ENCODE measurements around the gene USP33. TPM values are rescaled to one million over a fixed set of nuclear protein-coding genes. Genes with fewer than 3 reads are reported as not detected.
"Not testable (repeated sequence)": the region's sequence is repeated elsewhere in the genome, so short reads cannot be mapped to it uniquely, and the experiment has no call there.

Gene USP33
- total RNA-seq, 1 donor from 2014 or later: 47.0 TPM

- TF ChIP-seq, protein P1, sequence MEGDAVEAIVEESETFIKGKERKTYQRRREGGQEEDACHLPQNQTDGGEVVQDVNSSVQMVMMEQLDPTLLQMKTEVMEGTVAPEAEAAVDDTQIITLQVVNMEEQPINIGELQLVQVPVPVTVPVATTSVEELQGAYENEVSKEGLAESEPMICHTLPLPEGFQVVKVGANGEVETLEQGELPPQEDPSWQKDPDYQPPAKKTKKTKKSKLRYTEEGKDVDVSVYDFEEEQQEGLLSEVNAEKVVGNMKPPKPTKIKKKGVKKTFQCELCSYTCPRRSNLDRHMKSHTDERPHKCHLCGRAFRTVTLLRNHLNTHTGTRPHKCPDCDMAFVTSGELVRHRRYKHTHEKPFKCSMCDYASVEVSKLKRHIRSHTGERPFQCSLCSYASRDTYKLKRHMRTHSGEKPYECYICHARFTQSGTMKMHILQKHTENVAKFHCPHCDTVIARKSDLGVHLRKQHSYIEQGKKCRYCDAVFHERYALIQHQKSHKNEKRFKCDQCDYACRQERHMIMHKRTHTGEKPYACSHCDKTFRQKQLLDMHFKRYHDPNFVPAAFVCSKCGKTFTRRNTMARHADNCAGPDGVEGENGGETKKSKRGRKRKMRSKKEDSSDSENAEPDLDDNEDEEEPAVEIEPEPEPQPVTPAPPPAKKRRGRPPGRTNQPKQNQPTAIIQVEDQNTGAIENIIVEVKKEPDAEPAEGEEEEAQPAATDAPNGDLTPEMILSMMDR (IDR thresholded peaks at IDR 0.05; ENCODE audit: insufficient read depth, low read length, poor library complexity, severe bottlenecking): no peak
- DNase-seq (ENCODE audit: low read depth): no peak
- Histone ChIP-seq H3K27me3 (ENCODE audit: control insufficient read depth, insufficient read depth, low read length) (no peaks in the 10 kb centered on the region), H3K36me3 (ENCODE audit: control insufficient read depth, insufficient read depth, low read length) (no peaks in the 10 kb centered on the region), H3K4me3 (ENCODE audit: low read depth, low read length) (no peak overlapping the region)
Observed at GRCh38 chr1:77718181-77718580, 41.5 kb downstream of the USP33 start.

- no peak for DNase-seq (ENCODE audit: low read depth)
- Histone ChIP-seq H3K4me3 (ENCODE audit: low read depth, low read length) (no peak overlapping the region), H3K27me3 (ENCODE audit: control insufficient read depth, insufficient read depth, low read length) (no peaks in the 10 kb centered on the region), H3K36me3 (ENCODE audit: control insufficient read depth, insufficient read depth, low read length) (no peaks in the 10 kb centered on the region)
- TF ChIP-seq, protein P1 (IDR thresholded peaks at IDR 0.05; ENCODE audit: insufficient read depth, low read length, poor library complexity, severe bottlenecking): no peak
Observed at GRCh38 chr1:77716065-77716464, 43.6 kb downstream of the USP33 start.

DNA sequence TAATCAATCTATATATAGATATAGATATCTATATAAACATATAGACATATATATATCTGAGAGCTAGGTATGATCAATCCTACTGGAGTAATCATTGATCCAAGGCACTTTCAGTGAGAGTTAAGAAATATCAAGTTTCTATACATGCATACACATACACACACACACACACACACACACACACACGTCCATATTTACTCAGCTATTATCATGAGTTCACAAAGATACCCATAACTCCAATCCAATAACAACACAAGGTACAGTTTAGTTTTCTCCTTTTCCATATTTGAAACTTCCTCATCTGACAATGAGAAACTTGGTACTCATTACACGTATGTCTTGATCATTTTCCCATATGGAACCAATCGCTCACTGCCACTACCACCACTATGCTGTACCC is 49.9 kb downstream of the USP33 start:
- H3K27me3 ChIP-seq (ENCODE audit: control insufficient read depth, insufficient read depth, low read length): no peaks in the 10 kb centered on the region
- H3K36me3 ChIP-seq (ENCODE audit: control insufficient read depth, insufficient read depth, low read length): no peaks in the 10 kb centered on the region
- TF ChIP-seq, protein P1 (IDR thresholded peaks at IDR 0.05; ENCODE audit: insufficient read depth, low read length, poor library complexity, severe bottlenecking): no peak
- H3K4me3 ChIP-seq (ENCODE audit: low read depth, low read length): no peak overlapping the region
- DNase-seq (ENCODE audit: low read depth): no peak

DNA sequence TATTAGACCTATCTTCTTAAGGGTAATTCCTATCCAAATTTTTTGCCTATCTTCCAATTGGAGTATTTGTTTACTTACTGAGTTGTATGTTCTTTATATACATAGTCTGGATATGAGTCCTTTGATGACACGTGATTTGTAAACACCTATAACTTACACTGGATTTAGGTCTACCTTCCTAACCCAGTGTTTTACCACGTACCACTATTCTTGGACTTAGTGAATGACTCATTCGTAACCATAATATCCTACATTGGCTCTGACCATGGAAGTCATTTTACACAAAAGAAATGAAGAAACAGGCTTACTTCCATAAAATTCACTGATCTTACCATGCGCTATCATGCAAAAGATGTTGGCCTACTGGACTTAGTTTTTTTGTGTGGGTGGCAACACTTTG is 53.3 kb downstream of the USP33 start:
- no peaks in the 10 kb centered on the region for H3K36me3 ChIP-seq (ENCODE audit: control insufficient read depth, insufficient read depth, low read length)
- H3K4me3 ChIP-seq (ENCODE audit: low read depth, low read length): no peak overlapping the region
- DNase-seq (ENCODE audit: low read depth): no peak
- TF ChIP-seq, protein P1 (IDR thresholded peaks at IDR 0.05; ENCODE audit: insufficient read depth, low read length, poor library complexity, severe bottlenecking): no peak
- no peaks in the 10 kb centered on the region for H3K27me3 ChIP-seq (ENCODE audit: control insufficient read depth, insufficient read depth, low read length)

DNA sequence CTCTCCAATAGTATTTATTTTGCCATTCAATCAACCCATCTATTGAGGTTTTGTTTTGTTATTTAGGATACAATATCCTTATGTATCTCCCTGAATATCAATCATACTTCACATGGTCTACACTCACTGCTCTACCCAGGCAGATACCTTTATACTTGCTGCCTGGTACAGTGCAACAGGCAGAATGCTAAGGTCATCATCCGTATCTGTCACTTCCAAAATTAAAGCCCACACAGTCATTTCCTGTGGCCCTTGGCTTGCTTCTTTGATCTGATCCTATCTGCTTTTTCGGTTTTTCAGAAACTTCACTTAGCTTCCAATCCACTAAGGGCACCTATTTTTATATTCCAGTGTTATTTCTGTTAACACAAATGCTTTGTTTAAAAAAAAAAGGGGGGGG is 54.9 kb downstream of the USP33 start:
- no peak for DNase-seq (ENCODE audit: low read depth)
- TF ChIP-seq, protein P1 (IDR thresholded peaks at IDR 0.05; ENCODE audit: insufficient read depth, low read length, poor library complexity, severe bottlenecking): no peak

DNA sequence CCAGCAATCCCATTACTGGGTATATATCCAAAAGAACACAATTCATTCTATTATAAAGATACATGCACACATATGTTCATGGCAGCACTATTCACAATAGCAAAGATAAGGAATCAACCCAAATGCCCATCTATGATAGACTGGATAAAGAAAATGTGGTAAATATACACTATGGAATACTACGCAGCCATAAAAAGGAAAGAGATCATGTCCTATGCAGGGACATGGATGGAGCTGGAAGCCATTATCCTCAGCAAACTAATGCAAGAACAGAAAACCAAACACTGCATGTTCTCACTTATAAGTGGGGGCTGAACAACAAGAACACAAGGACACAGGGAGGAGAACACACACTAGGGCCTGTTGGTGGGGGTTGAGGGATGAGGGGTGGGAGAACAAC is 60.0 kb downstream of the USP33 start:
- not testable (repeated sequence) for DNase-seq (ENCODE audit: low read depth)

More for the DNA sequence above, 54.9 kb downstream of the USP33 start:
- no peak overlapping the region for H3K4me3 ChIP-seq (ENCODE audit: low read depth, low read length)
- no peaks in the 10 kb centered on the region for H3K27me3 ChIP-seq (ENCODE audit: control insufficient read depth, insufficient read depth, low read length)
- H3K36me3 ChIP-seq (ENCODE audit: control insufficient read depth, insufficient read depth, low read length): no peaks in the 10 kb centered on the region

More for the DNA sequence above, 60.0 kb downstream of the USP33 start:
- not testable (repeated sequence) for H3K27me3 ChIP-seq (ENCODE audit: control insufficient read depth, insufficient read depth, low read length); H3K36me3 ChIP-seq (ENCODE audit: control insufficient read depth, insufficient read depth, low read length); H3K4me3 ChIP-seq (ENCODE audit: low read depth, low read length)
